NAMALWA (cell line): Measurements from ENCODE around the gene C9orf78.

Experiments used
- DNase-seq: peaks from one replicate; pipeline ENCODE4 v3.0.0-alpha.2; 2015; ENCODE audit warnings: low spot score

The C9orf78 gene

DNA sequence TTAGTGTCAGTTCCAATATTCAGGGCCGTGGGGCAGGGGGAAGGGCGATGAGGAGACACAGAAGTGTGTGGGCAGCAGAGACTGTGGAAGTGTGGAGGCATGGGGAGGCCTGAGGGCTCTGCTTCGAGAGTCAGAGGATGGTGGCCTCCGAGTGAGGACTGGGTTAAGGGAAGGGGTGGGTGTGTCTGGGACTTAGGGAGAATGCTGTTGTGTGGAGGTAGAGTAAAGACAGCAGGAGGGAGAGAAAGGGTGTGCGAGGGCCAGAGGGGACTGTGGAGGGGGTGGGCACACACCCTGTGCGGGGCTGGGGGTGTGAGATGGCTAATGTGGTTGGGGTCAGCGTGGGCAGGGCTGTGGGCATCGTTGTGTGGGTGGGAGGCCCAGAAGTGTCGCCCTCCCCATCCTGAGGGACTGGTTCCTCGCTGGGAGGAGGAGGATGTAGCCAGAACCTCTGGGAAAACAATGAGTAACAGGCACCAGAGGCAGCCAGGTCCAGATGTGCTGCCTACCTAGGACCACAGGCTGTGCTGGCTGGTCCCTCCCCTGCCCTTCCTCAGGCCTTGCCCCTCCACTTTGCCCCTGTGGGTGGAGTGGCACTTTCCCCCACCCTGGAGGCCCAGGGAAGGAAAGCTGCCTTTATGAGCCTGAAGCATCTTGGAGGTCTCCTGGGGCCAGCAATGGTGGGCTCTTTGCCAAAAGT, 4.4 kb upstream of the C9orf78 start:
- no peak for DNase-seq

DNA sequence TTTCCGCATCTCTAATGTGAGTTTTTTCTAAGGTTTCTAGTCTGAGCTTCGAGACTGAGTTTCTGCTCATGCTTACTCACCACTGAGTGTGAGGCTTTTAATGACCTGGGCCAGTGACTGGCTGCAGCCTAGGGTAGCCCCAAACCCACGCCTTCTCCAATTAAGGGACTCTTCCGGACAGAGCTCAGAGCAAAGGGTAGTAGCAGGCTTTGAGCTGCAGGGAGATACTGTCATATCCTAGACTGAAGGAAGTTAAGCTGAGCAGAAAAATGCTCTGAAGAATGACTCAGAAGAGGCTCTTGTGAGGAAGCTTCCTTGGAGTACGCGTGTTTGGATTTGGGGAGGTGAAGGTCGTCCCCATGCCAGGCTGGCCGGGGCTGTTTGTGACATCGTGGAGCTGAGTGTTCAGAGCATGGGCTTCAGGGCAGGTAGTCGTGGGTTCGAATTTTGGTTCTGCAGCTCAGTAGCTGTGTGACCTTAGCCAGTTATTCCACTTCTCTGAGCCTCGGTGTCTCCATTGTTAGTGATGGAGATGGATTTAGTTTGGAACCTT, 3.7 kb upstream of the C9orf78 start:
- no peak for DNase-seq

DNA sequence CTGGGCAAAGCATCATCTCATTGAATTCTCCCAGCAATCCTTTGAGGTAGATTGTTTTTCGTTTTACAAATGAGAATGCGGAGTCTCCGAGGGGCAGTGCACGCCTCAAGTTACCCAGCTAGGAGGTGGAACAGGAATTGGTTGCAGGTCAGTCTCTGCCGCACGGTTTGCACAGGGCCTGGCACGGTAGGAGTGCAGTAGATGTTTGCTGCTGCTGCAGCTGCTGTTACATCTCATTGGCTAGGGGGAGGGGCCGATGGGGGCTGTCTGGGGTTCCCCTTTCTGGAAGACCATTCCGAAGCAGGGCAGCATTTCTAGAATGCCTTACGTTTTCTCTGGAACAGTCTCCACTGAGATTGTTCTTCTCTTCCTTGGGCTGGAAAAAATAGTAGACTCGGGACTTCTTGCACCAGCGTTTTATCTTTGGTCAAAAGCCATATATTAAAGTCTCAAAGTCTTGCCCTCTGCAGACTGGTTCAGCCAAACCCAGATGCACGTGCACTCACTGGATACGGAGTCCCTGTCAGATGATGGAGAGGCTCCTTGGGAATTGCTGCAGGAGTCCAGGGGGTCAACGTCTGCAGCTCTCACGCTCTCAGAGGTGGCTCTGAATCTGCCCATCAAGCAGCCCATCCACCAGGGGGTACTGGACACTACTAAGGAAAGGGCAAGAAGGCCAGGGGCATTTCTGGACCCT, 1.4 kb upstream of the C9orf78 start:
- peak; percentile 50 for DNase-seq

DNA sequence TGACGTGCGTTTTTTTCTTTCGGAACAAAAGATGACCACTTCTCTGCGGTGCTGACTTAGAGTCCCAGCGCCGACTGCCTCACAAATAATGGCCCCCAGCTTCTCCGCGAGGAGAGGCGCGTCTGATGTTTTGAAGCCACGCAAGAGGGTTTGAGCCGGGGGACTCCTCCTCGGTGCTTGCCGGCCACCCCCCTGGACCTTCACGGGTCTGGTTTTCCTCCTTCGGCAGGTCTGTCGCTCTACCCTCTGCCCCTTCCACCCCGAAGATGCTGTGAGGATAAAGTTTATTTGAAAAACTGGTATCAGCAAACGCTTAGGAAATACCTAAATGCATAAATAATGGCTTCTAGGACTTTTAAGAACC, 767 bp upstream of the C9orf78 start:
- DNase-seq, result peak; percentile 42

DNA sequence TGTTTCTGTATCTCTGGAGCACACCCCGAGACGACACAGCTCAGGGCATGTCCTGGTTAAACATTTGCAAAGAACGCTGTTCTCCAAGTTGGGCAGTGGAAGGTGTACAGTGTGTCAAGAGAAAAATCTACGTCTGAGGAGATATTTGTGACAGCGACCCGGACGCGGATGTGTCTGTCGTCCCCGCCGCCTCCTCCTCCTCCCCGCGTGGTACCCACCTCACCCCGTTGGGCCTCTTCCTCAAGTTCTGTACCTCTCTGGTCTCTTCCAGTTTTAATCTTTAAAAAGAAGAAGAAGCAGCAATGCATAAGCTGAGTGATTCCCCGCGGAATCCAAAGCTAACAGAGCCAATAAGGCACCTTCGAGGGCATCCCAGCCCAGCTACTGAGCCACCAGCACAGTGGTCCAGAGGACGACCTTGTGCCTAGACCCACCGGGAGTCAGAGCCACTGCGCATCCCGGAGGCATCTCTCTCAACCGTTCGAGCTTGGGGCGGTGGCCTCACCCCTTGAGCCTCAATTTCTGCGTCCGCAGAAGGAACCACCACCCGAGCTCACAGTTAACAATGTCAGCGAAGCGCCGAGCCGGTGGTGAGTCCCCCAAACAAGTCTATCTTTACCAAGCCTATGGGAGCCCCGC, 467 bp downstream of the C9orf78 start:
- peak; percentile 49 for DNase-seq

DNA sequence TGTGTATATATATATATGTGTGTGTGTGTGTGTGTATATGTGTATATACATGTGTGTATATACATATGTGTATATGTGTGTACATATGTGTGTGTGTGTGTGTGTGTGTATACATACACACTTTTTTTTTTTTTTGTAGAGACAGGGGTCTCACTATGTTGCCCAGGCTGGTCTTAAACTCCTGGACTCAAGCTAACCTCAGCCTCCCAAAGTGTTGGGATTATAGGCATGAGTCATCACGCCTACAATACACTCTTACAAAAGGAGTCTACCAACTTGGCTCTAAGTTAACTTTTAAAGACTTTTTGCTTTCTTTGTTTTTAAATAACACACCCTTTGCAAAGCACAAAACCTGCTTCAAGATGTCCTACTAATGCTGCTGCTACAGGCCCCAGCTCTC, 2.1 kb downstream of the C9orf78 start:
- no peak for DNase-seq

DNA sequence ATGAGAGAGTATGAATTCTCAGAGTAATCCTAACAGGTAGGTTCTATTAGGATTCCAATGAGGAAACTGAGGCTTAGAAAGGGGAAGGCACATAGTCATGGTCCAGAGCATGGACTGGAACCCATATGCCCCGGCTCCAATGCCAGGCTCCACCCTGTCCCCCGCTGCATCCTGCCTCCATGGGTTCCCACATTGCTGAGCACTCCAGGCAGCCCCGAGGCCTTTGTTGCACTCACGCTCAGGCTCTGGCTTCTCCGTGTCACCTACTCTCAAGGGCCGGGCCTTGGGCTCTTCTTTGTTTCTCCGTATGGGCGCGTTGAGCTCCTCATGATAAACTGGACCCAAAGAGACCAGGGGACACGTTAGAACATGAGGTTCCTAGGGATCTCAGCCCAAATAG, 6.1 kb downstream of the C9orf78 start:
- DNase-seq, result no peak

DNA sequence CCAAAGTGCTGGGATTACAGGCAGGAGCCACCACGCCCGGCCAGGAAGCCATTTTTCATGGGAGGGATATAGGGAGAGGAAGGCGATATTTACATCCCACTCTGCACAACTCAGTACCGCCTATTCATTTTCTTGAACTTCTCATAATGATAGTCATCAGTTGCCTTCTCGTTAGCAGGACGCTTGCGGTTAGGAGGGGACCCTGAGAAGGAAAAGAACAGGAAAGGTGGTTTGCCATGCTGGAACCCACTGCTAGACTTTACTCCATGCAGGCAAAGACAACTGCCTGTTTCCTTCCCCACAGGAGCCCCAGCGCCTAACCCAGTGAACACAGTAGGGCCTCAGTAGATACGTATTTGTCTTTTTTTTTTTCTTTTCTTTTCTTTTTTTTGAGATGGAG, 7.0 kb downstream of the C9orf78 start:
- no peak for DNase-seq

DNA sequence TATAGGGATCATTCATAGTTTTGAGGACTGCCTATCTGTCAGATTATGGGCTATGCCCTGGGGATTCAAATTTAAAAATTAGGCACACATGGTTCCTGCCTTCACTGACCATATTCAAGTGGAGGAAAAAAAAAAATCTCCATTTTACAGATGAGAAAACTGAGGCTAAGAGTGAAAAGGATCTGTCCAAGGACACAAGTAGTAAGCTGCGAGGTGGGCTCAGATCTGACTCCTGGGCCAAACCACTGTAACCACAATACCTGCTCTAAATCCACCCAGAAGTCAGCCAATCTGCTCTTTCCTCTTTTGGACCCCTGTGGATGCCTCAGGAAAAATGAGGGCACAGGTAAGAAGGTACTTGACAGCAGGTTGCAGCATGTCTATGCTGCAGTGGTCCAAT, 8.3 kb downstream of the C9orf78 start:
- DNase-seq, result no peak

DNA sequence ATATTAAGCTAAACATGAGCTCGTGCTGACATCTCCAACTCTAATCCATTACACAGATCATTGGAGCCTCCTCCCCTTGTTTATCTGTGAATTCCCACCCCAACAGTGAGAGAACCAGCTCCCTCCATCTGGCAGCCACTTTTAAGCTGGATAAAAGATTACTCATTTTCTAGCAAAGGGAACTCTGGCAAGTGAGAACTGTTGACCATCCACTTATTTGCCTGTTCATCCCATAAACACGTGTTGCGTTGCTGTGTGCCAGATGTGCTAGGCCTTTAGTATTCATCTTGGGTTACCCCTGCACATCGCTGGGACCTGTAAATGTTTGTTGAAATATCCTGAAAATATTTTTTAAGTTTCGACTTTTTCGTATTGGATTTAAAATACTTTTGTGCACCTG, 8.7 kb downstream of the C9orf78 start:
- DNase-seq, result no peak

DNA sequence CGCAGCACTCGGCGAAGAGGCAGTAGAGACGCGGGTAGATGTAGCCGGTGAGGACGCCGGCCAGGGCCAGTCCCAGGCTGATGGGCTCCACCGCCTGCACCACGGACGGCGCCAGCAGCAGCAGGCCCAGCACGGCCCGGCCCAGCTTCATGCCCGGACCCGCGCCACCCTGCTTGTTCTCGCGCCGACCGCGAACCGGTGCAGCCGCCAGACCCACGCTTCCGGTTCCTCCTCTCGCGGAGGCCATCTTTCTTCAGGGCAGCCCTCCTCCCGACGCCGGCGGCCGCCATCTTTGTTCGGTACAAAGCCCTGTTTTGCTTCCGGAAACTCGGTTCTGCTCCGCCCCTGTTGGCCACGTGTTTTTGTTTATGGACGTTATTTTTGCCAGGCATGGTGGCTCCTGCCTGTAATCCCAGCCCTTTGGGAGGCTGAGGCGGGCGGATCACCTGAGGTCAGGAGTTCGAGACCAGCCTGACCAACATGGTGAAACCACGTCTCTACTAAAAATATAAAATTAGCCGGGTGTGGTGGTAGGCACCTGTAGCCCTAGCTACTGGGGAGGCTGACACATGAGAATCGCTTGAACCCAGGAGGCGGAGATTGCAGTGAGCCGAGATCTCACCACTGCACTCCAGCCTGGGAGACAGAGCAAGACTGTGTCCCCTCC, 11.0 kb downstream of the C9orf78 start, which contains the start of gene TOR1A:
Gene TOR1A, minus strand, starts transcription at position 202 of the 667 bp plus-strand sequence. Its CDS starts 51 bp downstream, at position 151.
- peak; percentile 96 for DNase-seq

DNA sequence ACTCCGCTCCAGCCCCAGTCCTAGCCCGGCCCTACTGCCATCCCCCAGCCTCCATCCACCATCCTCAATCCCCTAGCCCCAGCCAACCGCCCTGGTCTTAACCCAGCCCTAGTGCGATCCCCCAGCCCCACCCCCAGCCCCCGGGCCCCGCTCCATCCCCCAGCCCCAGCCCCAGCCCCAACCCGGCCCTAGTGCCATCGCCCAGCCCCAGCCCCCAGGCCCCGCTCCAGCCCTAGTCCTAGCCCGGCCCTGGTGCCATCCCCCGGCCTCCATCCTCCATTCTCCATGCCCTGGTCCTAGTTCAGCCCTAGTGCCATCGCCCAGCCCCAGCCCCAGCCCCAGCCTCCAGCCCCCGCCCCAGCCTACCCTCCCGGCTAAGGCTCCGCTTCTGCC, 11.5 kb downstream of the C9orf78 start:
- DNase-seq, result no peak

DNA sequence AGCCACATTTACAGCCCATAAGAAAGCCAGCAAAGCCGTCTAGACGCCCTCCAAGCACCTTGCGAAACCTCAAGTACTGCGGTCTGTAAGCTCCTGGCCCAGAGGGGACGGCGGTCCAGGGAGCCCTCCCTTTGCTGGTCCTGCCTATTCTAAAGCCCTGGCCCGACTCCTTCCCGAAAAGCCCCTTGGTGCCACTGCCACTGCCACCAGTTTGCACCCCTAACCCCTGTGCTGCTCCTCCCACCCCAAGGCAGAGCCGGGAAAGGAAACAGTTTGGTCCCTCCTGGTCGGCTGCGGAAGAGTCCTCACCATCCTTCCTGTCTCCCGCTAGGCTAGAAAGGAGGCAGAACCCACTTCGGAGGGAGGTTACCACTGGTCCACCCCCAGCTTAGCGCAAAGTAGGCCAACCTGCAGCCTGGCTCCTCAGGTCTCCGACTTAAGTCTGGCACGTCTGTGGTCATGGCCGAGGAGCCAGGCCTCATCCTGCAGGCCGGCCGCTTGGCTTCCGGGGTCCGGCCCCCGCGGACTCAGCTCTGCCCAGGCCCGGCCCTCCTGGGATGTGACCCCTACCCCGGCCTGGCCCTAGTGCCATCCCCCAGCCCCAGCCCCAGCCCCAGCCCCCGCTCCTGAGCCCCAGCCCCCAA, 12.1 kb downstream of the C9orf78 start:
- DNase-seq, result no peak

DNA sequence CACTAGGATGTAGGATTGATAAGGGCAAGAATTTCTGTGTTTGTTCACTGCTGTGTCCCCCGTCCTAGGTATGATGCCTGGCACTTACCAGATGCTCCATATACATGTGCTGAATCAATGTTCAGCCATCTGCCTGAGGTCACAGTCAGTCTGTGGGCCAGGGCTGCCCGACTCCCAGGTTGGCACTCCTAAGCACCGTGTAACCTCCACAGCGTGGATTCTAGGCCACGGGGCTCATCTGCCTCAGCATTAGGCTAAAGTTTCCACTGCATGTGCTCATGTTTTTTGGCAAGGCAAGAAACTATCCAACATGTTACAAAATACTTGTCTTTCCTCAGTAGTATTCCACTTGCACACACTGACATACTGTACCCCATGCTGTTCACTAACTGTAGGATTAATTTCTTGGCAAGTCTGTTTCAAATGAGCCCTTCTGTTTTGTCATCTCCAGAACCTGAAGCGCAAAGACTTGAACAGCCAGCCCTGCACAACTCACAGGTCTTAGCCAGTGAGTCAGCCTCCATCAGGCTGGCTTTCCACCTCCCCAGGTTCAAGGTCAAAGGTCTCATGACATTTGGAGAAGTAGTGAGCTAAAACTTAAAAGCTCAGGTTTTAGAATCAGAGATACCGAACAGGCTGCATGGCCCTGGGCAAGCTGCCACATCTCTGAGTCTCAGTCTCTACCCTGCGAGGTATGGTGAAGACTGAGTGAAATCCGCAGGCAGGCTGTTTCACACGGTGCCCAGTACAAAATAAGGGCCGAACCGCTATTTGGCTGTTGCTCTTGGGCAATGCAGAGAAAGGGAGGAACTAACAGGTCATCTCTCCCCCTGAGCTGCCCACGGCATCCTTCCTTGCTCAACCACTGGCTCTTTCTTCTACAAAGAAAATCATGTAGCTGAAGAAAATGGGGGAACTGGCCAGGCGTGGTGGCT, 18.3 kb downstream of the C9orf78 start:
- DNase-seq, result no peak

DNA sequence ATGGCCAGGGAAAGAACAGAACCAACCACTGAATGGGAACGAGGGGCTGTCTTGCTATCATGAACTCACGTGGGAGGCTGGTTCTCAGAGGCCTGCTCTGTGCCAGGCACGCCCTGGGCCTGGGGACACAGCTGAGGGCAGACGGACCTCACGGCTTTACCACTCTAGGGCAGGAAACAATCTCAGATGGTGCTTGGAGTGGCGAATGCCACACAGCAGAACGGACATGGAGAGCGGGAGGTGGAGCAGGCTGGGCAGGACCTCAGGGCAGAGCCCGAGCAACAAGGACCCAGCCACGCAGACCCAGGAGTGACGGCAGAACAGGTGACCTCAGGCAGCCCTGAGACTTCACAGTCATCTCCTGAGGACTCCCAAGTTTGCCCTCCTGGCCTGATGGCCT, 19.8 kb downstream of the C9orf78 start:
- DNase-seq, result no peak

DNA sequence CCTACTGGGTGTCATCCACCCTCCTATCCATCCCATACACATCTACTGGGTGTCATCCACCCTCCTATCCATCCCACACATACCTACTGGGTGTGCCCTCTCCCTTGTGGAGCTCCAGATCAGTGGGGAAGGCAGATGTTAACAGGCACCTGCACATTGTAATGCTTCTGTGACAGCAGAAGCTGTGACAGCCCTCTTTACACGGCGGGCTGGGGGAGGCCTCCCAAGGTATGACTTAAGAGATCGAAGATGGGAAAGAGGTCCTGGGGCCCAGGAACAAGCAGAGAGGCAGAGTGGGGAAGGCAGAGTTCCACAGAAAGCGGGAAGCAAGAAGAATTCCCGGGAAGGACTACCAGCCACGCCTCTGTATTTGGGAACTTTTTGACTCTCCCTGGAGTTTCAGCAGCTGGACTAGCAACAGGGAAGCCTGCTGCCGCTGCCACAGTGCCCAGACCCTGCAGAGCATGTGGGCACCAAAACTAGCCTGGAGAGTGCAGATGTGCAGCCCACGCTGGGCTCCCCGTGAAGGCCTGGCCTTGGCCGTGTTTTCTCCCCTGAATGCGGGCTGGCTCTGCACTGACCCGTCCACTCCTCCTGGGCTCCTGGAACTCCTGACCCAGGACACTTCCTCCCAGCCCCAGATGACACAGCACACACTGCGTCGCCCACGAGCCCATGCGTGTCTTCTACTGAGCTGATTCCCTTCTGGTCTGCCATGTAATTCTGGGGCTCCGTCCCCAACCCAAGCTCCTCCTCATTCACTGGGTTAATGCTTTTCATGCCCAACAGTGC, 20.4 kb downstream of the C9orf78 start:
- DNase-seq, result no peak

DNA sequence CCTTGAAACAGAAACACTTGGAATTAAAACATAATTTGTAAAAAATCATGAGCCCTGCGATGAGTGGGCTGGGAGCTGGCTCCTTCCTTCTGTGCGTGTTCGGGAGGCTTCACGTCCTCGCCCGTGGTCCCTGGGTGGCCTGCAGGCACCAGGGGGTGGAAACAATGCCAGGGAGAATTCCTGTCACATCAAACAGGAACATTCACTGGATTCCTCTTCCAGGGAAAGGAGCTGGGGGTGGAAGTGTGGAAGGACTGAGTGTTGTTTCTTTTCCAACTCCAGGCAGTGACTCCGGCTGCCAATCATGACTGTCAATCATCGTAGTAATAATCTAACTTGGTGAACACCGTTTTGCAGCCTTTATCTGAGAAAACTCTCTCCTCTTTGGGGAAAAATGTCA, 21.4 kb downstream of the C9orf78 start:
- DNase-seq, result no peak

DNA sequence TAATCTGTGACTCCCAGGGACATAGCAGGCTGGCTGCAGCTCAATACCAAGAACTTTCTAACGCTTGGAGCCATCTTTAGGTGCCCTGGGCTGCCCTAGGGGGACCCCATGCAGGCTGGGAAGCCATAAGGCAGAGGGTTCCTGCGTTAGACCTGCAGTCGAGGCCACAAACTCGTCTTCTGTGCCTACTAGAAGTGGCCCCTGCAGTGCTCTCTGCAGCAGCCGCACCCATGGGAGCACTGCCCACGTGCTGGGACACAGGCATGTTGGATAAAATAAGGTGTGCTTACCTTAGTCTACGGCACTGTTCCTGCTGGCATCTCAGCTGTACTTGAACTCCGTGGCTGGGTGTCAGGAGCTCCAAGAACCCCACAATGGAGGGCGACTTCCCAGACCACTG, 22.7 kb downstream of the C9orf78 start:
- no peak for DNase-seq

DNA sequence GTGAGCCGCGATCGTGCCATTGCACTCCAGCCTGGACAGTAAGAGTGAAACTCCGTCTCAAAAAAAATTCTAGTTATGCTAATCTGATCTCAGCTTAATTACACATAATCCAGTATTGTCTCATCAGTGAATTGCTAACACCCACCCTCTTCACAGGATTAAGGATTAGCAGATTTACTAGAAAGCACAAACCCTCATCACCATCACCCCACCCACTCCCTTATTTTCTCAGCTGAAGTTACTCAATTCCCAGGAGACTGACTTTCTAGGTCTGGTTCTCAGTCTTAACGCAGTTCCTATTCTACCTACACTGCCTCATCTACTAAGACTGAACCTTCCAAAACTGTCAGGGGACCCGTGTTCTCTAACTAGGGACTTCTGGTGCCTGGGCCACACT, 23.1 kb downstream of the C9orf78 start:
- no peak for DNase-seq

DNA sequence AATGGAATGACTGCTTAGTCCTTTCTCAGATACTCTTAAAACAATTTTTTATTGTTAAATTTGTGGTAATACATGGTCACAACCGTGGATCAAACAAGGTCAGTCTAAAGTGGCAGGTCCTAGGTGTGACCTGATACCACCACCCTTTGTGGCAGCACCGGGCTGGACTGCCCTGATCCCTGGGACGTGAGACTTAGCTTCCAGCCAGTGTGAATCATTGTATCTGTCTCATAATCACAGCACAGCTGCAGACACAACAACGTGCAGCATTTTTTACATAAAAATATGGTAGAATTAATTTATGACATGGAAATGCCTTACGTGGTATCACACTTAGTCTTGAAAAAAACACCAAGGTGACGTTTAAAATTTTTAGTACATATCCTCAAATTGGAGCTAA, 24.3 kb downstream of the C9orf78 start:
- no peak for DNase-seq
